OCI-LY3 (cell line): Measurements from ENCODE around the gene DPP6.

Experiments
- H2AFZ ChIP-seq: fragments of 200-600, 300-600 bp; shearing (Covaris generic); 2 replicates; pipeline ENCODE4 v1.6.0; 2014; ENCODE audit warnings: antibody characterized with exemption, low read depth, low read length
- H3K27ac ChIP-seq: fragments of 200-600, 300-600 bp; sonication (generic); 2 replicates; pipeline ENCODE4 v1.5.1; 2014; ENCODE audit warnings: mild to moderate bottlenecking, low read length, moderate library complexity, mixed read lengths
- H3K27me3 ChIP-seq: fragments of 200-600, 300-600 bp; sonication (generic); 2 replicates; pipeline ENCODE4 v1.6.1; 2014; ENCODE audit warnings: low read depth, low read length, mixed read lengths
- H3K36me3 ChIP-seq: fragments of 200-600, 300-600 bp; sonication (generic); replicated peaks from 2 replicates; pipeline ENCODE3; 2014; ENCODE audit warnings: low read depth, low read length, mixed read lengths
- H3K4me1 ChIP-seq: fragments of 300-600, 200-600 bp; sonication (generic); 2 replicates; pipeline ENCODE4 v1.6.1; 2014; ENCODE audit warnings: low read length, mixed read lengths
- H3K4me2 ChIP-seq: fragments of 200-600, 300-600 bp; sonication (generic); 2 replicates; pipeline ENCODE4 v1.6.1; 2014; ENCODE audit warnings: low read length, mixed read lengths
- H3K4me3 ChIP-seq: fragments of 300-600, 200-600 bp; sonication (generic); 2 replicates; pipeline ENCODE4 v1.5.1; 2014; ENCODE audit warnings: antibody characterized with exemption, mild to moderate bottlenecking, low read length, moderate library complexity
- H3K79me2 ChIP-seq: fragments of 300-600, 200-600 bp; shearing (Covaris generic); 2 replicates; pipeline ENCODE4 v1.6.1; 2014; ENCODE audit warnings: mild to moderate bottlenecking, low read length, mixed read lengths
- H3K9ac ChIP-seq: fragments of 300-600, 200-600 bp; shearing (Covaris generic); 2 replicates; pipeline ENCODE4 v1.6.0; 2014; ENCODE audit warnings: mild to moderate bottlenecking, low read length, moderate library complexity
- H3K9me3 ChIP-seq: fragments of 200-600, 300-600 bp; shearing (Covaris generic); 2 replicates; pipeline ENCODE4 v1.6.1; 2014; ENCODE audit warnings: low read length, mixed read lengths; ENCODE audit not compliant: insufficient read depth
- H4K20me1 ChIP-seq: fragments of 200-600, 300-600 bp; sonication (generic); 2 replicates; pipeline ENCODE4 v1.6.1; 2016; ENCODE audit warnings: low read length, mixed read lengths; ENCODE audit not compliant: insufficient read depth
- EZH2phosphoT487 ChIP-seq: fragments of 200-600 bp; shearing (Covaris generic); IDR thresholded peaks from 2 replicates; pipeline ENCODE4 v1.6.1; 2018; ENCODE audit warnings: antibody characterized with exemption, mixed run types, low read depth
- TF ChIP-seq, protein P1 (sequence below): fragments of 200-600, 300-600 bp; sonication (generic); IDR thresholded peaks from 2 replicates; pipeline ENCODE4 v1.5.1; 2014; ENCODE audit warnings: antibody characterized with exemption, low read length, low read depth

DPP6 gene

DNA sequence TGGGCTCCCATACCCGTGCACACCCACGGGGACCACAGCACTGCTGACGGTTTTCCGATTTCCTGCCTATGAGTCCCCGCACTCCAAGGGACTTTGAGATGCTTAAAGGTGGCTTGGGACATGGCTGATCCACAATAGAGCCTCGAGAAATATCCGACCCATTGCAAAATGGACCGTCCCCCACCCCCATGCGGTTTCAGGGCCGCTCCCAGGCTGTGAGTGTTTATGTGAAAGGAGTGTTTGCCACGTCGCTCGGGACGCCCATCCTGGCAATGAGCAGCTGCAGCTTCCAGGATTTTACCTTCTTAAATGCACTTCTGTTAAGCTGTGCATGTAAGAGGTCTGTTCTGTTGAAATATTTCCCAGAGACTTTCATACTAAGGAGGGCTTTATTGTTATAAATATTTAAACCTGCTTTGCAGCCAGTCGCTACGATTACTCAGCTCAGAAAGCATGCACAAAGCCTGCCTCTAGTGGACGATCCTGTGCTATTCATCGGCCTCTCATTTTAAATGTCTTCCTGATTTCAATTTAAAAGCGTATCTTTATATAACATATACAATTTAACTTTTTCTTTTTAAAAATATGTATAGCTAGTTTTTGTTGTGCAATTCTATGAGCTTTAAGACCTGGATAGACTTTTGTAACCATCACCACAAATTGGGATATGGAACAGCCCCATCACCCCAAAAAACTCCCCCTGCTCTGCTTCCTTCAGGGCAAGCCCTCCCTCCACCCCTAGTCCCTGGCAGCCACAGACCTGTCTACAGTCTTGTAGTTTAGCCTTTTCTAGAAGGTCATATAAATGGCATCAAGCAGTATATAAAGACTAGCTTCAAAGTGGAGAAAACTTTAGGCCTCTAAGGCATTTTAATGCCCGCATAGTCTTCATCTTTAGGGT, 532.4 kb downstream of the DPP6 start:
- Histone ChIP-seq H3K4me2 (no peak overlapping the region), H3K4me1 (no peaks in the 10 kb centered on the region), H3K4me3 (no peak overlapping the region), H2AFZ (no peak overlapping the region), H3K36me3 (no peaks in the 10 kb centered on the region), H4K20me1 (no peaks in the 10 kb centered on the region), H3K27ac (no peak overlapping the region), H3K79me2 (no peaks in the 10 kb centered on the region), H3K9me3 (no peaks in the 10 kb centered on the region), H3K27me3 (peaks cover 17% of the 10 kb centered on the region; the same call in 1 of the 2 replicates), H3K9ac (no peak overlapping the region)
- TF ChIP-seq, protein P1, sequence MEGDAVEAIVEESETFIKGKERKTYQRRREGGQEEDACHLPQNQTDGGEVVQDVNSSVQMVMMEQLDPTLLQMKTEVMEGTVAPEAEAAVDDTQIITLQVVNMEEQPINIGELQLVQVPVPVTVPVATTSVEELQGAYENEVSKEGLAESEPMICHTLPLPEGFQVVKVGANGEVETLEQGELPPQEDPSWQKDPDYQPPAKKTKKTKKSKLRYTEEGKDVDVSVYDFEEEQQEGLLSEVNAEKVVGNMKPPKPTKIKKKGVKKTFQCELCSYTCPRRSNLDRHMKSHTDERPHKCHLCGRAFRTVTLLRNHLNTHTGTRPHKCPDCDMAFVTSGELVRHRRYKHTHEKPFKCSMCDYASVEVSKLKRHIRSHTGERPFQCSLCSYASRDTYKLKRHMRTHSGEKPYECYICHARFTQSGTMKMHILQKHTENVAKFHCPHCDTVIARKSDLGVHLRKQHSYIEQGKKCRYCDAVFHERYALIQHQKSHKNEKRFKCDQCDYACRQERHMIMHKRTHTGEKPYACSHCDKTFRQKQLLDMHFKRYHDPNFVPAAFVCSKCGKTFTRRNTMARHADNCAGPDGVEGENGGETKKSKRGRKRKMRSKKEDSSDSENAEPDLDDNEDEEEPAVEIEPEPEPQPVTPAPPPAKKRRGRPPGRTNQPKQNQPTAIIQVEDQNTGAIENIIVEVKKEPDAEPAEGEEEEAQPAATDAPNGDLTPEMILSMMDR = peak; percentile 21
- TF ChIP-seq EZH2phosphoT487 = no peak

DNA sequence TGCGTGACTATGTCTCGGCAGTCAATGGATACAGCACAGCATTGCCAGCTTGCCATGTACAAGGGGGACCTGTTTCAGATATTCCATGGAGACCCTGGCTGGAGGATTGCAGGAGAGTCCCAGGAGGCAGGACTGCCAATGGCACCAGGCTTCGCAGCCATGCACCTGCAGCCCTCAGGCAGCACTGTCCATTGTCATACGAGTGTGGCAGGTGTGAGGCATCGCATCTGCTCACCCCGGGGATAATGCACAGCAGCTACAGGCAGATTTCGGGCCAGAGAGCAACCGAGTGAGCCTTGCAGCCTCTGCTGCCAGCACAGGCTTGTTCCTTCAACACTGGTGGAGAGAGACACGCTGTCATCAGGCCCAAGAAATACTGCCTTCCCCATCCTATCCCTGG, 535.6 kb downstream of the DPP6 start:
- Histone ChIP-seq H3K36me3 (no peaks in the 10 kb centered on the region), H3K4me3 (no peak overlapping the region), H3K79me2 (no peaks in the 10 kb centered on the region), H3K9me3 (no peaks in the 10 kb centered on the region), H3K4me2 (no peak overlapping the region), H3K9ac (no peak overlapping the region), H2AFZ (no peak overlapping the region), H3K4me1 (no peaks in the 10 kb centered on the region), H4K20me1 (no peaks in the 10 kb centered on the region), H3K27me3 (peaks cover 17% of the 10 kb centered on the region; the same call in 1 of the 2 replicates), H3K27ac (no peak overlapping the region)
- TF ChIP-seq EZH2phosphoT487 = no peak
- TF ChIP-seq, protein P1 = no peak

DNA sequence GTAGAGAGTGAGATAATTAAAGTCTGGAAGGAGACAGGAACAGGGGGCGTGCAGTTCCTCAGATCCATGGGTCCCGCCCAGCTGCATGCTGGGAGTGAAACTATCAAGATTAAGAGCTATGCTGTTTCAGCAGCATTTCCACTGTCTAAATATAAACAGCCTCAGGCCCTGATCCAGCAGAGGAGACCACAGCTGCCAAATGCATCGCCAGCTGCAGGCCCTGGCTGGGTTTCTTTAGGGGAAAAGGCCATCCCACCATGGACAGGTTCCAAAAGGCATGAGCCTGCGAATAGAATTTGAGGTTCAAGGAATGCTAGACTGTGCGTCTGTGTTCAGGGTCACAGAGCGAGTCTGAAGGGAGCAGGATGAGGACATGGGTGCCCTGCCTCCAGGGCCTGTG, 539.3 kb downstream of the DPP6 start:
- Histone ChIP-seq H4K20me1 (no peaks in the 10 kb centered on the region), H3K36me3 (no peaks in the 10 kb centered on the region), H3K9me3 (no peaks in the 10 kb centered on the region), H3K27ac (no peak overlapping the region), H3K79me2 (no peaks in the 10 kb centered on the region), H3K4me2 (no peak overlapping the region), H3K4me3 (no peak overlapping the region), H3K4me1 (no peaks in the 10 kb centered on the region), H2AFZ (no peak overlapping the region), H3K27me3 (peaks cover 17% of the 10 kb centered on the region; the same call in 1 of the 2 replicates), H3K9ac (no peak overlapping the region)
- TF ChIP-seq, protein P1 = no peak
- no peak for TF ChIP-seq EZH2phosphoT487

DNA sequence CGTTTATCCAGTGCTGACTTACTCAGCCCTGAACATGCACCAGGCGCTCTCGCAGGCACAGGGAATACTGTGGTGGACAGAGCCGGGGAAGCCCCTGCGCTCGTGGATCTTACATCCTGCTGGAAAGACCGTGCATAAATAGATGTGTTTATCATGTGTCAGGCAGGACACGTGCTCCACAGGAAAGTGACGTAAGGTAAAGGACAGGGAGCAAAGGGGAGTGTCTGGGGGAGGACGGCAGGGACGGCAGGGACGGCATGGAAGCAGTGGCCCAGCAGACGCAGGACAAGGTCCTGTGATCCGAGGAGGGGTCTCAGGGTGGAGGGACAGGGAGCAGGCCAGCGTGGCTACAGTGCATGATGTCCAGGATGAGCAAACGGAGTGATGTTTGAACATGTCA, 540.2 kb downstream of the DPP6 start:
- Histone ChIP-seq H4K20me1 (no peaks in the 10 kb centered on the region), H3K4me1 (no peaks in the 10 kb centered on the region), H3K9me3 (no peaks in the 10 kb centered on the region), H3K27me3 (peaks cover 15% of the 10 kb centered on the region; the same call in 1 of the 2 replicates), H2AFZ (no peak overlapping the region), H3K4me2 (no peak overlapping the region), H3K9ac (no peak overlapping the region), H3K79me2 (no peaks in the 10 kb centered on the region), H3K4me3 (no peak overlapping the region), H3K27ac (no peak overlapping the region), H3K36me3 (no peaks in the 10 kb centered on the region)
- no peak for TF ChIP-seq EZH2phosphoT487
- TF ChIP-seq, protein P1 = no peak
